ENCODE data around the gene PRR20G.

DNA sequence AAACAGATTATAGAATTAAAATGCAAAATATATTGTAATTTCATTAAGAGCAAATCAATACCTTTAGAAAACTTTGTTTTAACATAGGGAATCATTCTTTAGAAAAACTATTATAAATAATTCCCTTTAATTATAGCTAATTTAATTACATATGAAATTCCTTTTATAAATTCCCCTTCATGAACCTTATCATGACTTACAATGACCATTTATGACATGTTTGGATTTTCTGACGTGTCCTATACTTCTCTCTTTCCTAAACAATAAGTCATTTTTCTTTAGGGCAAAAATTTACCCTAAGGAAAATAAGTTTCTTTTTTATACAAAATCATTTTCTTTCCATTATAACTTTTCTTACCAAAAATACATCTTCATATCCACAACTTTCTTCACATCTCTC lies 37.8 kb downstream of the PRR20G start:
- no peak for TF ChIP-seq TAF1 (IDR thresholded peaks at IDR 0.05; ENCODE audit: borderline replicate concordance, insufficient read depth, low read length)
- TF ChIP-seq SIN3A (IDR thresholded peaks at IDR 0.05; ENCODE audit: borderline replicate concordance, insufficient read depth, low read length): no peak
- TF ChIP-seq POLR2AphosphoS5 (IDR thresholded peaks at IDR 0.05; ENCODE audit: low read depth, low read length): no peak
- TF ChIP-seq, protein P1, sequence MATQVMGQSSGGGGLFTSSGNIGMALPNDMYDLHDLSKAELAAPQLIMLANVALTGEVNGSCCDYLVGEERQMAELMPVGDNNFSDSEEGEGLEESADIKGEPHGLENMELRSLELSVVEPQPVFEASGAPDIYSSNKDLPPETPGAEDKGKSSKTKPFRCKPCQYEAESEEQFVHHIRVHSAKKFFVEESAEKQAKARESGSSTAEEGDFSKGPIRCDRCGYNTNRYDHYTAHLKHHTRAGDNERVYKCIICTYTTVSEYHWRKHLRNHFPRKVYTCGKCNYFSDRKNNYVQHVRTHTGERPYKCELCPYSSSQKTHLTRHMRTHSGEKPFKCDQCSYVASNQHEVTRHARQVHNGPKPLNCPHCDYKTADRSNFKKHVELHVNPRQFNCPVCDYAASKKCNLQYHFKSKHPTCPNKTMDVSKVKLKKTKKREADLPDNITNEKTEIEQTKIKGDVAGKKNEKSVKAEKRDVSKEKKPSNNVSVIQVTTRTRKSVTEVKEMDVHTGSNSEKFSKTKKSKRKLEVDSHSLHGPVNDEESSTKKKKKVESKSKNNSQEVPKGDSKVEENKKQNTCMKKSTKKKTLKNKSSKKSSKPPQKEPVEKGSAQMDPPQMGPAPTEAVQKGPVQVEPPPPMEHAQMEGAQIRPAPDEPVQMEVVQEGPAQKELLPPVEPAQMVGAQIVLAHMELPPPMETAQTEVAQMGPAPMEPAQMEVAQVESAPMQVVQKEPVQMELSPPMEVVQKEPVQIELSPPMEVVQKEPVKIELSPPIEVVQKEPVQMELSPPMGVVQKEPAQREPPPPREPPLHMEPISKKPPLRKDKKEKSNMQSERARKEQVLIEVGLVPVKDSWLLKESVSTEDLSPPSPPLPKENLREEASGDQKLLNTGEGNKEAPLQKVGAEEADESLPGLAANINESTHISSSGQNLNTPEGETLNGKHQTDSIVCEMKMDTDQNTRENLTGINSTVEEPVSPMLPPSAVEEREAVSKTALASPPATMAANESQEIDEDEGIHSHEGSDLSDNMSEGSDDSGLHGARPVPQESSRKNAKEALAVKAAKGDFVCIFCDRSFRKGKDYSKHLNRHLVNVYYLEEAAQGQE (IDR thresholded peaks at IDR 0.05; ENCODE audit: insufficient read depth in 1 of 2, low read depth in 2 of 2, low read length in 2 of 2): no peak
- TF ChIP-seq FOXP2 (optimal IDR thresholded peaks at IDR 0.05; ENCODE audit: borderline replicate concordance, extremely low read depth, extremely low read length, insufficient read depth): no peak
